ENCODE measurements around the gene SLC12A8. TPM values are rescaled to one million over a fixed set of nuclear protein-coding genes. Genes with fewer than 3 reads are reported as not detected.

Gene SLC12A8
- total RNA-seq, 1 donor from 2014 or later: 9.2 TPM

- Mint-ChIP-seq H3K27ac (no peak overlapping the region), H3K36me3 (ENCODE audit: insufficient read depth) (no peaks in the 10 kb centered on the region), H3K4me3 (ENCODE audit: low read depth) (no peak overlapping the region), H3K4me1 (ENCODE audit: low read depth) (peaks cover 1% of the 10 kb centered on the region), H3K27me3 (peaks cover 20% of the 10 kb centered on the region), H3K9me3 (ENCODE audit: low read depth) (no peaks in the 10 kb centered on the region)
- no peak for TF ChIP-seq CTCF (IDR thresholded peaks at IDR 0.05; ENCODE audit: unreplicated experiment)
- no peak for DNase-seq (ENCODE audit: low spot score, unreplicated experiment)
Observed at GRCh38 chr3:125146626-125147490, 65.7 kb downstream of the SLC12A8 start.

- no peaks in the 10 kb centered on the region for H3K9me3 Mint-ChIP-seq (ENCODE audit: low read depth)
- peaks cover 1% of the 10 kb centered on the region for H3K4me1 Mint-ChIP-seq (ENCODE audit: low read depth)
- no peak for DNase-seq (ENCODE audit: low spot score, unreplicated experiment)
- H3K27ac Mint-ChIP-seq: no peak overlapping the region
- TF ChIP-seq CTCF (IDR thresholded peaks at IDR 0.05; ENCODE audit: unreplicated experiment): no peak
- peaks cover 21% of the 10 kb centered on the region for H3K27me3 Mint-ChIP-seq
- H3K36me3 Mint-ChIP-seq (ENCODE audit: insufficient read depth): no peaks in the 10 kb centered on the region
- no peak overlapping the region for H3K4me3 Mint-ChIP-seq (ENCODE audit: low read depth)
Observed at GRCh38 chr3:125145751-125146475, 66.6 kb downstream of the SLC12A8 start.

- peaks cover 1% of the 10 kb centered on the region for H3K4me1 Mint-ChIP-seq (ENCODE audit: low read depth)
- no peak for TF ChIP-seq CTCF (IDR thresholded peaks at IDR 0.05; ENCODE audit: unreplicated experiment)
- H3K4me3 Mint-ChIP-seq (ENCODE audit: low read depth): no peak overlapping the region
- no peak for DNase-seq (ENCODE audit: low spot score, unreplicated experiment)
- H3K9me3 Mint-ChIP-seq (ENCODE audit: low read depth): no peaks in the 10 kb centered on the region
- H3K36me3 Mint-ChIP-seq (ENCODE audit: insufficient read depth): no peaks in the 10 kb centered on the region
- peaks cover 26% of the 10 kb centered on the region for H3K27me3 Mint-ChIP-seq
- no peak overlapping the region for H3K27ac Mint-ChIP-seq
Observed at GRCh38 chr3:125144653-125145314, 67.8 kb downstream of the SLC12A8 start.

- no peak overlapping the region for H3K27ac Mint-ChIP-seq
- no peaks in the 10 kb centered on the region for H3K36me3 Mint-ChIP-seq (ENCODE audit: insufficient read depth)
- peaks cover 1% of the 10 kb centered on the region for H3K4me1 Mint-ChIP-seq (ENCODE audit: low read depth)
- H3K9me3 Mint-ChIP-seq (ENCODE audit: low read depth): no peaks in the 10 kb centered on the region
- no peak overlapping the region for H3K4me3 Mint-ChIP-seq (ENCODE audit: low read depth)
- TF ChIP-seq CTCF (IDR thresholded peaks at IDR 0.05; ENCODE audit: unreplicated experiment): no peak
- peaks cover 26% of the 10 kb centered on the region for H3K27me3 Mint-ChIP-seq
- no peak for DNase-seq (ENCODE audit: low spot score, unreplicated experiment)
Observed at GRCh38 chr3:125143982-125144652, 68.4 kb downstream of the SLC12A8 start.

- Mint-ChIP-seq H3K36me3 (ENCODE audit: insufficient read depth) (no peaks in the 10 kb centered on the region), H3K9me3 (ENCODE audit: low read depth) (no peaks in the 10 kb centered on the region), H3K4me3 (ENCODE audit: low read depth) (no peak overlapping the region), H3K27ac (no peak overlapping the region), H3K27me3 (peaks cover 26% of the 10 kb centered on the region), H3K4me1 (ENCODE audit: low read depth) (peaks cover 1% of the 10 kb centered on the region)
- no peak for DNase-seq (ENCODE audit: low spot score, unreplicated experiment)
- TF ChIP-seq CTCF (IDR thresholded peaks at IDR 0.05; ENCODE audit: unreplicated experiment): no peak
Observed at GRCh38 chr3:125143538-125143937, 69.0 kb downstream of the SLC12A8 start.
